Esophagus squamous epithelium (tissue), 5 donors: ENCODE data around the gene WWOX. TPM values are rescaled to one million over a fixed set of nuclear protein-coding genes. Genes with fewer than 3 reads are reported as not detected.

ENCODE experiments used
- DNase-seq: peaks from one replicate; lab custom pipeline; 2025; lab: John Stamatoyannopoulos, UW
- H3K27ac ChIP-seq, 4 donors: fragments of 200-600 bp; sonication (generic); one replicate each; pipeline ENCODE4 v1.5.1; 2016 to 2019; ENCODE audit warnings: mild to moderate bottlenecking in 1 of 4
- H3K27me3 ChIP-seq, 4 donors: fragments of 200-600 bp; sonication (generic); 1 replicate in 3 of 4; 2 replicates in 1 of 4; pipeline versions ENCODE4 v1.5.1 to v1.6.0; 2017 to 2021; ENCODE audit warnings: antibody characterized with exemption in 1 of 4
- H3K36me3 ChIP-seq, 3 donors: fragments of 200-600 bp; sonication (generic); one replicate each; pipeline ENCODE4 v1.5.1; 2016 to 2019
- H3K4me1 ChIP-seq, 3 donors: fragments of 200-600 bp; sonication (generic); one replicate each; pipeline ENCODE4 v1.5.1; 2017 to 2019
- H3K4me3 ChIP-seq, 4 donors: fragments of 200-600 bp; sonication (generic); 1 replicate in 3 of 4; 2 replicates in 1 of 4; pipeline ENCODE4 v1.5.1; 2016 to 2019; ENCODE audit warnings: mild to moderate bottlenecking in 2 of 4, moderate library complexity in 1 of 4
- H3K9me3 ChIP-seq, 3 donors: fragments of 200-600 bp; sonication (generic); one replicate each; pipeline ENCODE4 v1.5.1; 2016 to 2019
- POLR2A ChIP-seq, 4 donors: fragments of 450-650 bp; IDR thresholded peaks; one replicate each; pipeline ENCODE4 v1.6.1; 2017; ENCODE audit warnings: antibody characterized with exemption in 4 of 4, mild to moderate bottlenecking in 4 of 4, moderate library complexity in 3 of 4
- WGBS, 2 donors: methylation state at CpG; one replicate each; pipeline ENCODE4 v1.1.5; 2018; 5-methylcytosine and 5-hydroxymethylcytosine counted together
- intact Hi-C: fragments of 100-400 bp; cut with DNase I; formaldehyde crosslinking; loops from one replicate; pipeline ENCODE4 v1.15.0; 2022
- total RNA-seq, 4 donors: library from RNA; depleted of rRNA; stranded (reverse); fragments of >200 nt; gene quantifications; one replicate each; pipeline ENCODE4 v1.1.0, GENCODE V29; 2016
- TF ChIP-seq, protein P1 (sequence below), 6 experiments: fragments of 450-650 bp in 4 of 6; fragments of 200-600 bp in 2 of 6; sonication (generic) in 2 of 6; IDR thresholded peaks; one replicate each; pipeline ENCODE4 v1.5.1; 2016 to 2019; ENCODE audit warnings: antibody characterized with exemption in 6 of 6, mild to moderate bottlenecking in 4 of 6, moderate library complexity in 4 of 6
- donor health status: DM: yes; HTN: yes; CAD: no.

WWOX gene
- total RNA-seq, 4 donors from 2014 or later = 20.9 to 31.1 (median 27.5) TPM

DNA sequence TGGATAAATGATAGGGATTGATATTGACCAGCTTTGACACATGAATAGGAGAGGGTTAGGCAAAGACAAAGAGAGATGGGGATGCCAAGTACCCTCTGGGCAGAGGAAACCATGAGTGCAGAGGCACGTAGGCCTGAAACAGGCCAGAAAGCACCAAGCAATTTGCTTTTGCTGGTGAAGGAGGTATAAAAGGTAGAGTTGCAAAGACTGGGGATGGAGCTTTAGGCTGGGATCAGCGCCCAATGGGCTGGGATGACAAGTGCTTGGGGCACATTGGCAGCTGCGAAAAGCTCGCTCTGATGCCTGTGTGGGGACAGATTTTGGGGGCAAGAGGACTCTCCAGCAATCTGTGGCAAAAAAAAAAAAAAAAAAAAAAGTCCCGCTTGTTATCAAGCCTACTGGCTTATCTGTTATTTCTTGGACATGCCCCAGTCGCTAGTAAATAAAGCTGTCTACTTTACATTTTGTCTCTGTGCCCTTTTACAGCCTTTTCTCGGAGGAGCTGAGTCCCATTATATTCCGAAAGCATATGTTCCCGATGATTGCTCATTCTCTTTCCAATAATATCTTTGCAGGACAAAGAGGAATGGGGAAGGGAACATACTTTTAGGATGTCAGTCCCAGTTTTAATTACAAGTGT, 922.7 kb downstream of the WWOX start:
- Histone ChIP-seq H3K9me3 (no peaks in the 10 kb centered on the region), H3K36me3 (no peaks in the 10 kb centered on the region), H3K4me3 (no peak overlapping the region), H3K27ac (no peak overlapping the region), H3K27me3 (no peaks in the 10 kb centered on the region), H3K4me1 (no peaks in the 10 kb centered on the region)
- 79 to 82% methylated on average over 9 of the region's 9 CpGs for WGBS, 2 donors
- TF ChIP-seq POLR2A (IDR thresholded peaks at IDR 0.05) = no peak
- TF ChIP-seq, protein P1, sequence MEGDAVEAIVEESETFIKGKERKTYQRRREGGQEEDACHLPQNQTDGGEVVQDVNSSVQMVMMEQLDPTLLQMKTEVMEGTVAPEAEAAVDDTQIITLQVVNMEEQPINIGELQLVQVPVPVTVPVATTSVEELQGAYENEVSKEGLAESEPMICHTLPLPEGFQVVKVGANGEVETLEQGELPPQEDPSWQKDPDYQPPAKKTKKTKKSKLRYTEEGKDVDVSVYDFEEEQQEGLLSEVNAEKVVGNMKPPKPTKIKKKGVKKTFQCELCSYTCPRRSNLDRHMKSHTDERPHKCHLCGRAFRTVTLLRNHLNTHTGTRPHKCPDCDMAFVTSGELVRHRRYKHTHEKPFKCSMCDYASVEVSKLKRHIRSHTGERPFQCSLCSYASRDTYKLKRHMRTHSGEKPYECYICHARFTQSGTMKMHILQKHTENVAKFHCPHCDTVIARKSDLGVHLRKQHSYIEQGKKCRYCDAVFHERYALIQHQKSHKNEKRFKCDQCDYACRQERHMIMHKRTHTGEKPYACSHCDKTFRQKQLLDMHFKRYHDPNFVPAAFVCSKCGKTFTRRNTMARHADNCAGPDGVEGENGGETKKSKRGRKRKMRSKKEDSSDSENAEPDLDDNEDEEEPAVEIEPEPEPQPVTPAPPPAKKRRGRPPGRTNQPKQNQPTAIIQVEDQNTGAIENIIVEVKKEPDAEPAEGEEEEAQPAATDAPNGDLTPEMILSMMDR (IDR thresholded peaks at IDR 0.05) = no peak
- intact Hi-C loops = no loop called here
- no peak for DNase-seq

DNA sequence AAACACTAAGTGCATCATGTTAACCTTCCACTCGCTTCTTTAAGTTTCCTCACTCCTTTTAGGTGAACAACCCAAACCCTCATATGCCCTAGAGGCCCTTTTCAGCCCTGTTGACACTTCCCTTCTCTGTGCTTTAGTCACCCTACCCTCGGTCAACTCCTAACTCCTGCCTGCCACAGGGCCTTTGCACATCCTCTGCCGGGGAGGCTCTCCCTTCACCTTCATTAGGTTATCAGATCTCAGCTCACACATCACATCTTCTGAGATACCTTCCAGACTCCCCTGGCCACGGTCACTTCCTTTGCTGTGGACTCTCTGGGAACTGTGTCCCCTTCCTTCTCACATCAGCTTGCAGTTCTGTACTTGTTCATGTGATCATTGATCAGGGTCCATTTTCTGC, 926.7 kb downstream of the WWOX start:
- H3K4me3 ChIP-seq = no peak overlapping the region
- no peak for DNase-seq
- WGBS, 2 donors = 91 to 93% methylated on average over 4 of the region's 4 CpGs
- H3K9me3 ChIP-seq = no peaks in the 10 kb centered on the region
- no peak overlapping the region for H3K27ac ChIP-seq
- no peaks in the 10 kb centered on the region for H3K4me1 ChIP-seq
- H3K36me3 ChIP-seq = no peaks in the 10 kb centered on the region
- intact Hi-C loops = no loop called here
- TF ChIP-seq POLR2A (IDR thresholded peaks at IDR 0.05) = no peak
- TF ChIP-seq, protein P1 (IDR thresholded peaks at IDR 0.05) = no peak
- H3K27me3 ChIP-seq = no peaks in the 10 kb centered on the region

DNA sequence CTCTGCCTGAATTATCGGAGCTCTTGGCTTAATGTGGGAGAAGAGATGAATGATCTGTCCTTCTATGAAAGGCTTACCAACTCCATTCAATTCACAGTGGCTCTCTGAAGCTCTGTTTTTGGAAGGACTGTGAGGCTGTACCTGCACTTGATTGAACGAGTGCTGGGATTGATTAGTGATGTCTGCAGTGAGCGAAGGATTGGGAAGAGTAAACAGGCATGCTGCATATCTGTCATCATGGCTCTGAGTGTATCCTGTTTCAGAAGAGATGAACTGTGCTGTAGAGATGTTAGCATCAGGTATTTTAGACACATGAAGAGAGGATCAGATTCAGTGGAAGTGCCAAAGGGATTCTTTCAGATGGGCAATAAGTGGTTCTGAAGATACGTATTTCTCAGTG, 937.1 kb downstream of the WWOX start:
- H3K27ac ChIP-seq = no peak overlapping the region
- intact Hi-C loops = no loop called here
- TF ChIP-seq POLR2A (IDR thresholded peaks at IDR 0.05) = no peak
- TF ChIP-seq, protein P1 (IDR thresholded peaks at IDR 0.05) = no peak
- no peak for DNase-seq
- no peaks in the 10 kb centered on the region for H3K4me1 ChIP-seq
- WGBS, 2 donors = 79 to 96% methylated on average over 3 to 4 of the region's 4 CpGs
- no peaks in the 10 kb centered on the region for H3K36me3 ChIP-seq
- H3K4me3 ChIP-seq = no peak overlapping the region
- no peaks in the 10 kb centered on the region for H3K9me3 ChIP-seq
- H3K27me3 ChIP-seq = no peaks in the 10 kb centered on the region

- Histone ChIP-seq H3K9me3 (no peaks in the 10 kb centered on the region), H3K4me1 (no peaks in the 10 kb centered on the region), H3K4me3 (no peak overlapping the region), H3K27ac (no peak overlapping the region), H3K36me3 (no peaks in the 10 kb centered on the region), H3K27me3 (no peaks in the 10 kb centered on the region)
- no peak for DNase-seq
- WGBS, 2 donors = 66 to 75% methylated on average over 10 of the region's 10 CpGs
- intact Hi-C loops = no loop called here
- TF ChIP-seq, protein P1 (IDR thresholded peaks at IDR 0.05) = no peak
- TF ChIP-seq POLR2A (IDR thresholded peaks at IDR 0.05) = no peak
These were observed 938.3 kb downstream of the WWOX start for GRCh38 chr16:79037521-79038373.

DNA sequence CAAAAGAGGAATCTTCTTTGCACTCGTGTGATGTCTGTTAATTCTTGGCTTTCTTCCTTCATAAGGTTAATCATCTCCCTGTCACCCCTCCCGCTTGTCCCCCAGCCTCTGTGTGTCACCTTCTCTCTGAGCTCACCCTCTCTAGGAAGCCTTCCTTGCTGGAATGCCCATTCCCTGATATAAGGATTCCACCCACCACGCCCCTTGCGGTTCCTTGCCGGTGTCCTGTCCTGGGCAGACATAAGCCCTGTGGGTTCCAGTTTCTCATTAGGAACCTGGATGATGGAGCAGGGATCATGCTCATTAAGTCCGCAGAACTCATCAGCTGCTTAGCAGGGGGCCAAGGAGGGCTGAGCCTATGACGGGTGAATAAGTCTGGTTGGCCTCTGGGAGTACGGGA, 941.8 kb downstream of the WWOX start:
- TF ChIP-seq, protein P1 (IDR thresholded peaks at IDR 0.05) = no peak
- no peak for TF ChIP-seq POLR2A (IDR thresholded peaks at IDR 0.05)
- H3K4me1 ChIP-seq = no peaks in the 10 kb centered on the region
- 83% methylated on average over 6 to 8 of the region's 8 CpGs for WGBS, 2 donors

More for the DNA sequence above, 941.8 kb downstream of the WWOX start:
- no peaks in the 10 kb centered on the region for H3K9me3 ChIP-seq
- no peak for DNase-seq
- no peaks in the 10 kb centered on the region for H3K27me3 ChIP-seq
- H3K27ac ChIP-seq = no peak overlapping the region
- H3K36me3 ChIP-seq = no peaks in the 10 kb centered on the region
- intact Hi-C loops = no loop called here
- H3K4me3 ChIP-seq = no peak overlapping the region
